OCI-LY3 (cell line): ENCODE measurements around the gene CHD5.

Experiments used
- H2AFZ ChIP-seq: fragments of 200-600, 300-600 bp; shearing (Covaris generic); 2 replicates; pipeline ENCODE4 v1.6.0; 2014; ENCODE audit warnings: antibody characterized with exemption, low read depth, low read length
- H3K27ac ChIP-seq: fragments of 200-600, 300-600 bp; sonication (generic); 2 replicates; pipeline ENCODE4 v1.5.1; 2014; ENCODE audit warnings: mild to moderate bottlenecking, low read length, moderate library complexity, mixed read lengths
- H3K27me3 ChIP-seq: fragments of 200-600, 300-600 bp; sonication (generic); 2 replicates; pipeline ENCODE4 v1.6.1; 2014; ENCODE audit warnings: low read depth, low read length, mixed read lengths
- H3K36me3 ChIP-seq: fragments of 200-600, 300-600 bp; sonication (generic); replicated peaks from 2 replicates; pipeline ENCODE3; 2014; ENCODE audit warnings: low read depth, low read length, mixed read lengths
- H3K4me1 ChIP-seq: fragments of 300-600, 200-600 bp; sonication (generic); 2 replicates; pipeline ENCODE4 v1.6.1; 2014; ENCODE audit warnings: low read length, mixed read lengths
- H3K4me2 ChIP-seq: fragments of 200-600, 300-600 bp; sonication (generic); 2 replicates; pipeline ENCODE4 v1.6.1; 2014; ENCODE audit warnings: low read length, mixed read lengths
- H3K4me3 ChIP-seq: fragments of 300-600, 200-600 bp; sonication (generic); 2 replicates; pipeline ENCODE4 v1.5.1; 2014; ENCODE audit warnings: antibody characterized with exemption, mild to moderate bottlenecking, low read length, moderate library complexity
- H3K79me2 ChIP-seq: fragments of 300-600, 200-600 bp; shearing (Covaris generic); 2 replicates; pipeline ENCODE4 v1.6.1; 2014; ENCODE audit warnings: mild to moderate bottlenecking, low read length, mixed read lengths
- H3K9ac ChIP-seq: fragments of 300-600, 200-600 bp; shearing (Covaris generic); 2 replicates; pipeline ENCODE4 v1.6.0; 2014; ENCODE audit warnings: mild to moderate bottlenecking, low read length, moderate library complexity
- H3K9me3 ChIP-seq: fragments of 200-600, 300-600 bp; shearing (Covaris generic); 2 replicates; pipeline ENCODE4 v1.6.1; 2014; ENCODE audit warnings: low read length, mixed read lengths; ENCODE audit not compliant: insufficient read depth
- H4K20me1 ChIP-seq: fragments of 200-600, 300-600 bp; sonication (generic); 2 replicates; pipeline ENCODE4 v1.6.1; 2016; ENCODE audit warnings: low read length, mixed read lengths; ENCODE audit not compliant: insufficient read depth
- EZH2phosphoT487 ChIP-seq: fragments of 200-600 bp; shearing (Covaris generic); IDR thresholded peaks from 2 replicates; pipeline ENCODE4 v1.6.1; 2018; ENCODE audit warnings: antibody characterized with exemption, mixed run types, low read depth
- TF ChIP-seq, protein P1 (sequence below): fragments of 200-600, 300-600 bp; sonication (generic); IDR thresholded peaks from 2 replicates; pipeline ENCODE4 v1.5.1; 2014; ENCODE audit warnings: antibody characterized with exemption, low read length, low read depth

Gene CHD5

DNA sequence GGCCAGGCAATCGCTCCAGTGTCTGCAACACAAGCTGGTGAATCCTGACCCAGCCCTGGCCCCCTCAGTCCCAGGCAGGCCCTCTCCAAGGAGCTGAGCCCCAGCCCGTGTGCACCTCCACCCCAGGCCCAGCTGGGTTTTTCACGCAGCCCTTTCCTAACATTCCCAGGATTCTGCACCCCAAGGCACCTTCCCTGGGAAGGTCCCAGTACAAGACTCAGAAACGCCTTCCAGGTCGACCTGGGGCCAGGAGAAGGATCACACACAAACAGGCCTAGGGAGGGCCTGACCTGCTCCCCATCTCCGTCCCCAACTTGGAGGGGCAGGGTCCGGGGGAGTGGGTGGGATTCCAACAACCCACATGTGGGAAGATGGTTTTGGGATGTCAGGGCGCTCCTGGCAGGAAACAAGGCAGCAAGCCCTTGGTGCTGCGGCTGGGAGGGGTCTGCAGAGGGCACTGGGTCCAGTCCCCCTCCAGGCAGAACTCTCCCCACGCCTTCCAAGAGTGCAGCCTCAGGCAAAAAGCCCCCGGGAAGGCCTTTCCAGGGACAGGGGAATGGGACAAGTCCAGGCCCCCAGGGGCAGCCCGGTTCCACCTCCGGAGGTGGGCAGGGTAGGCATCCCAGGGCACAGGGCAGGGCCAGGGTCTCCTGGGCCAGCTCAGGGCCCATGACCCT, 76.1 kb downstream of the CHD5 start:
- Histone ChIP-seq H3K79me2 (no peaks in the 10 kb centered on the region), H3K27ac (no peak overlapping the region), H3K4me2 (no peak overlapping the region), H3K27me3 (no peaks in the 10 kb centered on the region), H3K36me3 (no peaks in the 10 kb centered on the region), H2AFZ (no peak overlapping the region), H3K4me3 (no peak overlapping the region), H4K20me1 (no peaks in the 10 kb centered on the region), H3K4me1 (no peaks in the 10 kb centered on the region), H3K9me3 (no peaks in the 10 kb centered on the region), H3K9ac (no peak overlapping the region)
- no peak for TF ChIP-seq EZH2phosphoT487
- TF ChIP-seq, protein P1, sequence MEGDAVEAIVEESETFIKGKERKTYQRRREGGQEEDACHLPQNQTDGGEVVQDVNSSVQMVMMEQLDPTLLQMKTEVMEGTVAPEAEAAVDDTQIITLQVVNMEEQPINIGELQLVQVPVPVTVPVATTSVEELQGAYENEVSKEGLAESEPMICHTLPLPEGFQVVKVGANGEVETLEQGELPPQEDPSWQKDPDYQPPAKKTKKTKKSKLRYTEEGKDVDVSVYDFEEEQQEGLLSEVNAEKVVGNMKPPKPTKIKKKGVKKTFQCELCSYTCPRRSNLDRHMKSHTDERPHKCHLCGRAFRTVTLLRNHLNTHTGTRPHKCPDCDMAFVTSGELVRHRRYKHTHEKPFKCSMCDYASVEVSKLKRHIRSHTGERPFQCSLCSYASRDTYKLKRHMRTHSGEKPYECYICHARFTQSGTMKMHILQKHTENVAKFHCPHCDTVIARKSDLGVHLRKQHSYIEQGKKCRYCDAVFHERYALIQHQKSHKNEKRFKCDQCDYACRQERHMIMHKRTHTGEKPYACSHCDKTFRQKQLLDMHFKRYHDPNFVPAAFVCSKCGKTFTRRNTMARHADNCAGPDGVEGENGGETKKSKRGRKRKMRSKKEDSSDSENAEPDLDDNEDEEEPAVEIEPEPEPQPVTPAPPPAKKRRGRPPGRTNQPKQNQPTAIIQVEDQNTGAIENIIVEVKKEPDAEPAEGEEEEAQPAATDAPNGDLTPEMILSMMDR: no peak

DNA sequence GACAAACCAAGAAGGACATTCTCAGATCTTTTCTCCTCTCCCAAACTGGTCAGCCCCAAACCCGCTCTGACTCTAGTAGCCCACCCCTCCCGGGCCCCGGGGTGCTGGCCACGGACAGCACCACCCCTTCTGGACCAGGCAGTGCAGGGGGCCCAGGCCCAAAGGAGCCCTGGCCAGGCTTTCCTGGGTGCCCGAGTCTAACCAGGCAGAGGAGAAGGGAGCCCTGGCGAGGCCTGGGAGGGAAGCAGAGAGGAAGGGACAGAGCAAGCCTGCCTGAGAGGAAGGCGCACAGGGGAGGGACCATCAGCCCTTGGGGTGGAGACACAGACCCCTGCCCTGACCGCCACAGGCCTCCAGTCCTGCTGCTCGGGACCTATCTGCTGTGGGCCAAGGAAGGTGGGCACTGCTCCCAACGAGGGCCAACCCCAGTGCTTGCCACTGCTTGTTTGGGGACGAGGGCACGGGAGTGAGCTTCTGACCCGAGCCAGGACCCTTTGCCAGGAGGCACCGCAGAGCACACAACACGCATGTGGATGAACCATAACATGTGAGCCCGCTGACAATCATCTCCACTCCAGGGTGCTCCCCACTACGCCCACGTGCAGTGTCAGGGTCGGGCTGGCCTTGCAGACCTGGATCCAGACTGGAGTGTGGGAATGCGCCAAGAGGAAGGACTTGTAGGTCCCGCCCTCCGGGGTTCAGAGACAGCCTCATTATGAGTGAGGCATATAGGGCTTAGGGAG, 76.8 kb downstream of the CHD5 start:
- H3K4me3 ChIP-seq: no peak overlapping the region
- H3K4me2 ChIP-seq: no peak overlapping the region
- no peak overlapping the region for H2AFZ ChIP-seq
- no peak overlapping the region for H3K27ac ChIP-seq
- H3K79me2 ChIP-seq: no peaks in the 10 kb centered on the region
- TF ChIP-seq, protein P1: no peak
- TF ChIP-seq EZH2phosphoT487: no peak
- no peak overlapping the region for H3K9ac ChIP-seq
- no peaks in the 10 kb centered on the region for H3K36me3 ChIP-seq
- H3K9me3 ChIP-seq: no peaks in the 10 kb centered on the region
- H4K20me1 ChIP-seq: no peaks in the 10 kb centered on the region
- no peaks in the 10 kb centered on the region for H3K4me1 ChIP-seq
- H3K27me3 ChIP-seq: no peaks in the 10 kb centered on the region

DNA sequence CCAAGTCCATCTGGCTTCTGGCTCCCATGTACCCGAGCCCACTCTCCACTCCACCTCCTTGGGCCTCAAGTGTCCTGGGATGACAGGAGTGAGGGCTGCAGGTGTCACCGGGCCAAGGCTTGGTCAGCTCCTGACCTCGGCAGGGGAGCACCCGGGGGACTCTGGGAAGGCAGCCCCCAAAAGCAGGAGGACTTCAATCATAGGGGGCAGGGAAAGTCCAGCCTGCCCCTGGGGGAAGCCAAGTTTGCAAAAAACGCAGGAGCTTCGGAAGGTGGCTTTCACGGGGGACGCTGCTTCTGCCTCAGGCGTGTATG, 77.6 kb downstream of the CHD5 start:
- Histone ChIP-seq H3K36me3 (no peaks in the 10 kb centered on the region), H3K4me2 (no peak overlapping the region), H3K9ac (no peak overlapping the region), H3K4me1 (no peaks in the 10 kb centered on the region), H3K27me3 (no peaks in the 10 kb centered on the region), H3K79me2 (no peaks in the 10 kb centered on the region), H3K4me3 (no peak overlapping the region), H2AFZ (no peak overlapping the region), H4K20me1 (no peaks in the 10 kb centered on the region), H3K9me3 (no peaks in the 10 kb centered on the region), H3K27ac (no peak overlapping the region)
- TF ChIP-seq EZH2phosphoT487: no peak
- TF ChIP-seq, protein P1: no peak

DNA sequence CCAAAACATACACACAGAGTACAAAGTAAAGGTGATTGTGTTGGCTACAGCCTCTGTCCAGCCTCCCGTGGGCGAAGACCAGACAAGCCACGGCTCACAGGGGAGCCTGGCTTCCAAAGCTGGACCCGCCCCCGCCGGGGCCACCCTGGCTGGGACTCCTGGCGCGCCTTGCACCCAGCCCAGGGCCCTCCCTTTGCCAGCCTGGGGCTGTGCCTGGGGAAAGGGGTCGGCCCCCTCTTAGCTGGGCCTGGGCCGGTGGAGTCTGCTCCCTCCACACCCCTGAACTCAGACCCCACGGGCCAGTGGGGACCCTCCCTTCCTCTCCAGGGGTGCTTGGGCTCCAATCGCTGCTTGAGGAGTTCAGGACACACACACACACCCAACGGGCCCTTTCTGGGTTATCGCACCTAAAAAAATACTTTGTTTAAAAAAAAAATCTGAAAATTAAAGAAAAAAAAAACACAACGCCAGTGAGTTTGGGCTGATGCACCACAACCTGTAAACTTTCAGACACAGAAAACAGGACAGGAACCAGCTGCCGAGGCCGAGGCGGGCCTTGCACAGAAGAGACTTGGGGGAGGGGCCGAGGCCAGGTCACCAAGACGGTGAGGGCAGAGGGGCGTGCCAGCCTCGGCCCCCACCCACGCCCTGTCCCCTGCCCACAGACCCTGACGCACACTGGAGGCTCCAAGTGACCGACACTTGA, 78.1 kb downstream of the CHD5 start:
- Histone ChIP-seq H3K27me3 (no peaks in the 10 kb centered on the region), H3K36me3 (no peaks in the 10 kb centered on the region), H3K9me3 (no peaks in the 10 kb centered on the region), H3K9ac (no peak overlapping the region), H3K79me2 (no peaks in the 10 kb centered on the region), H4K20me1 (no peaks in the 10 kb centered on the region), H3K4me3 (no peak overlapping the region), H2AFZ (no peak overlapping the region), H3K4me2 (no peak overlapping the region), H3K27ac (no peak overlapping the region), H3K4me1 (no peaks in the 10 kb centered on the region)
- TF ChIP-seq, protein P1: no peak
